Progenitor cell of endocrine pancreas (in vitro differentiated cells): ENCODE results near the gene TRIOBP. TPM values are rescaled to one million over a fixed set of nuclear protein-coding genes. Genes with fewer than 3 reads are reported as not detected.

ENCODE experiments used
- DNase-seq: peaks from one replicate; pipeline ENCODE4 v3.0.0; 2021; ENCODE audit warnings: low spot score; ENCODE audit not compliant: unreplicated experiment
- H3K27ac Mint-ChIP-seq: 2 replicates; pipeline ENCODE4 v1.8.0; 2021; ENCODE audit warnings: mild to moderate bottlenecking, moderate library complexity, mixed read lengths
- H3K27me3 Mint-ChIP-seq: 2 replicates; pipeline ENCODE4 v1.8.0; 2021; ENCODE audit warnings: mixed read lengths
- H3K36me3 Mint-ChIP-seq: 2 replicates; pipeline ENCODE4 v1.8.0; 2022; ENCODE audit warnings: mixed read lengths; ENCODE audit not compliant: insufficient read depth
- H3K4me1 Mint-ChIP-seq: 2 replicates; pipeline ENCODE4 v1.8.0; 2021; ENCODE audit warnings: low read depth, mixed read lengths
- H3K4me3 Mint-ChIP-seq: 2 replicates; pipeline ENCODE4 v1.8.0; 2021; ENCODE audit warnings: low read depth, mild to moderate bottlenecking, moderate library complexity, mixed read lengths
- H3K9me3 Mint-ChIP-seq: 2 replicates; pipeline ENCODE4 v1.8.0; 2021; ENCODE audit warnings: low read depth, mixed read lengths
- total RNA-seq: library from RNA; stranded (reverse); gene quantifications from 2 replicates; pipeline ENCODE4 v1.2.1, GENCODE V29; 2021
- TF ChIP-seq, protein P1 (sequence below): fragments of 200-600 bp; sonication (generic); IDR thresholded peaks from one replicate; pipeline ENCODE4 v1.5.0; 2021; ENCODE audit warnings: antibody characterized with exemption, mild to moderate bottlenecking; ENCODE audit not compliant: unreplicated experiment

Gene TRIOBP
- total RNA-seq, 1 donor from 2014 or later: 78.7 TPM

DNA sequence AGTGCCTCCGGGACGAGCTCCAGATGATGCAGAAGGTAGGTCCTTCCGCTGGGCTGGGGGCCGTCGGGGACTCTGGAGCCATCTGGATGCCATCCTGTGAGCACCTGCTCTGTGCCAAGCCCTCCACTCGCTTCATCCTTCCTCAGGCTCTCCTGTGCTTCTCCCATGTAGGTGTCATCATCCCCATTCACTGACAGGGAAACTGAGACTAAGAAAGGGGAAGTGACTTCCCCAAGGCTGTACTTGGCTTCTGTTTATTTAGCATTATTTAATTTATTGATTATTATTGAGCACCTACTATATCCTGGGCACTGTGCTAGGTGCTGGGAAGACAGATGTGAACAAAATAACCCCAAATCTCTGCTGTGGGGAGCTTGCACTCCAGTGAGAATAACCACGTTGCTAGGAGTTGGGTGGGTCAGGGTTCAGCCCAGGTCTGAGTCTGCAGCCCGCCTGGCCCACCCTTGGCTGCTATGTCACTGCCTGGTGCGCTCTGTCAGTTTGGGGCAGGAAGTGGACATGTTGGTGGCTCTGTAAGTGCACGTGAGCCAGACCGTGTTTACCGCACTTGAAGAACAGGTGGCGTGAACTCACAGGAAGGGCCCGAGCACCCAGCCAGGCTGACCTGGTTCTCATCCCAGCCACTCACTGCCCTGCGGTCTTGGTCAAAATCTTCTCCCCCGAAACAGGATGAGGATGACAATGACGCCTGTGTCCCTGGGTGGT lies 75.0 kb downstream of the TRIOBP start:
- no peak overlapping the region for H3K27ac Mint-ChIP-seq
- H3K4me1 Mint-ChIP-seq: peaks cover 5% of the 10 kb centered on the region
- no peaks in the 10 kb centered on the region for H3K9me3 Mint-ChIP-seq
- TF ChIP-seq, protein P1, sequence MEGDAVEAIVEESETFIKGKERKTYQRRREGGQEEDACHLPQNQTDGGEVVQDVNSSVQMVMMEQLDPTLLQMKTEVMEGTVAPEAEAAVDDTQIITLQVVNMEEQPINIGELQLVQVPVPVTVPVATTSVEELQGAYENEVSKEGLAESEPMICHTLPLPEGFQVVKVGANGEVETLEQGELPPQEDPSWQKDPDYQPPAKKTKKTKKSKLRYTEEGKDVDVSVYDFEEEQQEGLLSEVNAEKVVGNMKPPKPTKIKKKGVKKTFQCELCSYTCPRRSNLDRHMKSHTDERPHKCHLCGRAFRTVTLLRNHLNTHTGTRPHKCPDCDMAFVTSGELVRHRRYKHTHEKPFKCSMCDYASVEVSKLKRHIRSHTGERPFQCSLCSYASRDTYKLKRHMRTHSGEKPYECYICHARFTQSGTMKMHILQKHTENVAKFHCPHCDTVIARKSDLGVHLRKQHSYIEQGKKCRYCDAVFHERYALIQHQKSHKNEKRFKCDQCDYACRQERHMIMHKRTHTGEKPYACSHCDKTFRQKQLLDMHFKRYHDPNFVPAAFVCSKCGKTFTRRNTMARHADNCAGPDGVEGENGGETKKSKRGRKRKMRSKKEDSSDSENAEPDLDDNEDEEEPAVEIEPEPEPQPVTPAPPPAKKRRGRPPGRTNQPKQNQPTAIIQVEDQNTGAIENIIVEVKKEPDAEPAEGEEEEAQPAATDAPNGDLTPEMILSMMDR: no peak
- no peak for DNase-seq
- H3K36me3 Mint-ChIP-seq: peaks cover 9% of the 10 kb centered on the region
- H3K27me3 Mint-ChIP-seq: no peaks in the 10 kb centered on the region
- no peak overlapping the region for H3K4me3 Mint-ChIP-seq

DNA sequence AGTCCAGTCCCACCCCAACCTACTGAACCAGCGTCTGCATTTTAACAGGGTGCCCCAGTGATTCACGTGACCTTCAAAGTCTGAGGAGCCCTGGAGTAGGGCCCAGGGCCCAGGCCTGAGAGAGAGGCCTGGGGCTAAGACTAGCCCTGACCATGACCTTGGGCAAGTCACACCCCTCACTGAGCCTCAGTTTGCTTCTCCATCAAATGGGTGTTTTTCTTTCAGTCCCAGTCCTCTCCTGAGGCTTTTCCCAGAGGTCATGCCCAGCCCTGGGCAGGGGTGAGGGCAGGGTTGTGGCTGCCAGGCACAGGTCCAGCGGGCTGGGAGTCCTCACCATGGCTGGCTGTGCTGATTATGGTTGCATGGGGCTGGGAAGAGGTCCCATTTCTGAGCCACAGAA lies 77.9 kb downstream of the TRIOBP start:
- Mint-ChIP-seq H3K4me1 (peaks cover 2% of the 10 kb centered on the region), H3K9me3 (no peaks in the 10 kb centered on the region), H3K27me3 (no peaks in the 10 kb centered on the region), H3K27ac (no peak overlapping the region), H3K4me3 (no peak overlapping the region), H3K36me3 (peaks cover 9% of the 10 kb centered on the region)
- no peak for DNase-seq
- TF ChIP-seq, protein P1: no peak

DNA sequence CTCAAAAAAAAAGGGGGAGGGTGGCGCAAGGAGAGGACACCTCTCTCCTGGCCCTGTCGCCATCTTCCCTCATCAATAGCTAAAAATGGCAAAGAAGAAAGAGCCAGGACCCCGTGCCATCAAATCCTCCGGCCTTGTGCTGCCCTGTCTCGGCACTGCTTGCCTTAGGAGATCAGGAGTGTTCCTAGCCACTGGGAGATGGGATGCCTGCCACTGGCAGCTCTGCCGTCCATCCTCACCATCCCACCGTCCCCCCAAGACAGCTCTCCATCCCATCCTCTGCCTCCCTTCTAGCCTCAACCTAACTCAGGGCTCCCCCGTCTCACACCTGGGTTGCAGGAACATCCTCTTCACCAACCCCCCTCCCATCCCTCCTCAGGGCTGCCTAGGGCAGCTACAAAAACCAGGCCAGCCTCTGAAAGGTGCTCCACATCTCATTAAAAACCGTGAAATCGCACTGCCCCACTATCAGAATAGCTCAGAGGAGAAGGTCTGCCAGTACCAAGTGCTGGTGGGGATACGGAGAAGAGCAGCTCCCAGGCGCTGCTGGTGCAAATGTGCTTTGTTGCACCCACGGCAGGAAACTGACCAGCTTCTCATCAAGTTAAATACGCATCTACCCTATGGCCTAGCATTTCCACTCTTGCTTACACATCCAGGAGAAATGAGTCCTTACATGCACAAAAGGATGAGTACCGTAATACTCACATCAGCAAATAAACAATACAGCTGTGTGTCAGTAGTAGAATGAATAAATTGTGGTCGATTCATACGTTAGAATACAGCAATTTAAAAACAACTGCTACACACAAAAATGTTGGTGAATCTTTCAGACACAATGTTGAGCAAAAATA lies 79.2 kb downstream of the TRIOBP start:
- Mint-ChIP-seq H3K4me3 (no peak overlapping the region), H3K27ac (no peak overlapping the region), H3K27me3 (no peaks in the 10 kb centered on the region), H3K9me3 (no peaks in the 10 kb centered on the region), H3K4me1 (peaks cover 2% of the 10 kb centered on the region), H3K36me3 (peaks cover 6% of the 10 kb centered on the region)
- TF ChIP-seq, protein P1: no peak
- DNase-seq: no peak

DNA sequence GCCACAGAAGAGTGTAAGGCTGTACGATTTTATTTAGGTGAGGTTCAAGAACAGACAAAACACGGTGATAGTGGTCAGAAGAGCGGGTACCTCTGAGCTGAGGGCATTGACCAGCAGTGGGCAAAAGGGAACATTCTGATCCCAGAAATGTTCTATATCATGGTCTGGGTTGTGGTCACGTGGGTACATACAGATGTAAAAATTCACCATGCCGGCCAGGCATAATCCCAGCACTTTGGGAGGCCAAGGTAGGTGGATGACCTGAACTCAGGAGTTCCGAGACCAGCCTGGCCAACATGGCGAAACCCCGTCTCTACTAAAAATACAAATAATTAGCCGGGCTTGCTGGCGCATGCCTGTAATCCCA lies 79.8 kb downstream of the TRIOBP start:
- Mint-ChIP-seq H3K27ac (no peak overlapping the region), H3K4me1 (peaks cover 2% of the 10 kb centered on the region)

DNA sequence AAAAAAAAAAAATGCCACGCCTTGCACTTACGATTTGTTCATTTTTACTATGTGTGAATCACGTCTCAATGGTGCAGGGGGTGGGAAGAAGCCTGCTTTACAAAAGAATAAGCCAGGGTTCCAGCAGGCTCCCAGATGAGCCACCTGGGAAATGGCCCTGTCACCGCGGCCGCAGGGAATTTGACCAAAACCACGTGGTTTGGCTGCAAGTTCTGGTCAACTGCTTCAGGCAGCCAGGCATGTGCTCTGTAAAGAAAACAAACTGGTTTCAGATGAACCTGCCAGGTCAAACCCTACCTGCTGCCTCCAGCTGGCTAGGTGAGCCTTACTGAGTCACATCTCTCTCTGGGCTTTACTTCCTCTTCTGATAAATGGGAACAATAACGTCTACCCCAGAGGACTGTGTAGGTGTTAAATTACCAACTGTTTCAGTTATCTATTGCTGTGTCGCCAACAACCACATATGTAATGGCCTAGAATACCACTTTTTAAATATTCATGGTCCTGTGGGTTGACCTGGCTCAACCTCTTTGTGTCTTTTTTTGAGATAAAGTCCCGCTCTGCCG lies 80.4 kb downstream of the TRIOBP start:
- H3K36me3 Mint-ChIP-seq: peaks cover 5% of the 10 kb centered on the region
- no peaks in the 10 kb centered on the region for H3K27me3 Mint-ChIP-seq
- H3K27ac Mint-ChIP-seq: peak overlapping the region; percentile 52
- TF ChIP-seq, protein P1: no peak
- no peak for DNase-seq
- no peak overlapping the region for H3K4me3 Mint-ChIP-seq
- H3K9me3 Mint-ChIP-seq: no peaks in the 10 kb centered on the region
- H3K4me1 Mint-ChIP-seq: peaks cover 2% of the 10 kb centered on the region

More for the DNA sequence above, 79.8 kb downstream of the TRIOBP start:
- Mint-ChIP-seq H3K4me3 (no peak overlapping the region), H3K9me3 (no peaks in the 10 kb centered on the region), H3K27me3 (no peaks in the 10 kb centered on the region), H3K36me3 (peaks cover 5% of the 10 kb centered on the region)
- DNase-seq: no peak
- TF ChIP-seq, protein P1: no peak
